Activated CD8-positive, alpha-beta T cell treated with anti-CD3 and anti-CD28 coated beads for 36 hours (primary cell): ENCODE measurements around the gene DLG2. TPM values are rescaled to one million over a fixed set of nuclear protein-coding genes. Genes with fewer than 3 reads are reported as not detected.

Source experiments
- ATAC-seq: fragments of 200-7000 bp; cut with Tn5 transposase; one replicate; pipeline ENCODE4 v1.10.0; 2021; ENCODE audit warnings: mild to moderate bottlenecking, moderate library complexity
- CTCF ChIA-PET: fragments of 350-600 bp; sonication (Branson Sonifier 250); formaldehyde crosslinking; loops from one replicate; lab custom pipeline; 2021; ENCODE audit warnings: antibody characterized with exemption; lab: Charles Lee
- POLR2A ChIA-PET: fragments of 350-600 bp; sonication (Branson Sonifier 250); formaldehyde crosslinking; loops from one replicate; lab custom pipeline; 2021; ENCODE audit warnings: antibody characterized with exemption; lab: Charles Lee
- DNase-seq: peaks from one replicate; pipeline ENCODE4 v3.0.0-alpha.2; 2020
- H3K27ac Mint-ChIP-seq: one replicate; pipeline ENCODE4 v1.8.0; 2021; ENCODE audit warnings: mild to moderate bottlenecking, mixed read lengths
- H3K27me3 Mint-ChIP-seq: one replicate; pipeline ENCODE4 v1.8.0; 2021; ENCODE audit warnings: mixed read lengths
- H3K36me3 Mint-ChIP-seq: one replicate; pipeline ENCODE4 v1.8.0; 2021; ENCODE audit warnings: low read depth, mixed read lengths
- H3K4me1 Mint-ChIP-seq: one replicate; pipeline ENCODE4 v1.8.0; 2021; ENCODE audit warnings: low read depth, mixed read lengths
- H3K4me3 Mint-ChIP-seq: one replicate; pipeline ENCODE4 v1.8.0; 2021; ENCODE audit warnings: mild to moderate bottlenecking, moderate library complexity, mixed read lengths
- H3K9me3 Mint-ChIP-seq: one replicate; pipeline ENCODE4 v1.8.0; 2021; ENCODE audit warnings: mixed read lengths
- intact Hi-C: fragments of 100-400 bp; cut with micrococcal nuclease; formaldehyde crosslinking; loops from one replicate; pipeline ENCODE4 v1.10.0; 2022
- total RNA-seq, 2 experiments: library from RNA; stranded (reverse); gene quantifications; one replicate each; pipeline ENCODE4 v1.2.3, GENCODE V29; 2021
- TF ChIP-seq, protein P1 (sequence below): fragments of 200-600 bp; IDR thresholded peaks from one replicate; pipeline ENCODE4 v1.8.0; 2022; ENCODE audit warnings: antibody characterized with exemption, mild to moderate bottlenecking

The DLG2 gene
- total RNA-seq, 2 experiments from 2014 or later, result 2.2 to 2.6 TPM

GRCh38 chr11:83537131-83537610, 2090.0 kb downstream of the DLG2 start:
- ChIA-PET POLR2A (no interaction called here), CTCF (no interaction called here)
- H3K4me1 Mint-ChIP-seq, result no peaks in the 10 kb centered on the region
- TF ChIP-seq, protein P1, sequence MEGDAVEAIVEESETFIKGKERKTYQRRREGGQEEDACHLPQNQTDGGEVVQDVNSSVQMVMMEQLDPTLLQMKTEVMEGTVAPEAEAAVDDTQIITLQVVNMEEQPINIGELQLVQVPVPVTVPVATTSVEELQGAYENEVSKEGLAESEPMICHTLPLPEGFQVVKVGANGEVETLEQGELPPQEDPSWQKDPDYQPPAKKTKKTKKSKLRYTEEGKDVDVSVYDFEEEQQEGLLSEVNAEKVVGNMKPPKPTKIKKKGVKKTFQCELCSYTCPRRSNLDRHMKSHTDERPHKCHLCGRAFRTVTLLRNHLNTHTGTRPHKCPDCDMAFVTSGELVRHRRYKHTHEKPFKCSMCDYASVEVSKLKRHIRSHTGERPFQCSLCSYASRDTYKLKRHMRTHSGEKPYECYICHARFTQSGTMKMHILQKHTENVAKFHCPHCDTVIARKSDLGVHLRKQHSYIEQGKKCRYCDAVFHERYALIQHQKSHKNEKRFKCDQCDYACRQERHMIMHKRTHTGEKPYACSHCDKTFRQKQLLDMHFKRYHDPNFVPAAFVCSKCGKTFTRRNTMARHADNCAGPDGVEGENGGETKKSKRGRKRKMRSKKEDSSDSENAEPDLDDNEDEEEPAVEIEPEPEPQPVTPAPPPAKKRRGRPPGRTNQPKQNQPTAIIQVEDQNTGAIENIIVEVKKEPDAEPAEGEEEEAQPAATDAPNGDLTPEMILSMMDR, result no peak
- intact Hi-C loops, result no loop called here
- no peak overlapping the region for H3K27ac Mint-ChIP-seq
- H3K36me3 Mint-ChIP-seq, result no peaks in the 10 kb centered on the region
- DNase-seq (no peak), ATAC-seq (no peak)
- H3K4me3 Mint-ChIP-seq, result no peak overlapping the region
- peaks cover 5% of the 10 kb centered on the region for H3K27me3 Mint-ChIP-seq
- no peaks in the 10 kb centered on the region for H3K9me3 Mint-ChIP-seq

GRCh38 chr11:83533166-83533565, 2094.0 kb downstream of the DLG2 start:
- TF ChIP-seq, protein P1, result no peak
- Mint-ChIP-seq H3K4me3 (no peak overlapping the region), H3K27ac (no peak overlapping the region), H3K9me3 (no peaks in the 10 kb centered on the region), H3K27me3 (peaks cover 5% of the 10 kb centered on the region), H3K36me3 (no peaks in the 10 kb centered on the region), H3K4me1 (no peaks in the 10 kb centered on the region)
- ATAC-seq, result no peak
- ChIA-PET CTCF (no interaction called here), POLR2A (no interaction called here)
- no peak for DNase-seq
- intact Hi-C loops, result no loop called here

DNA sequence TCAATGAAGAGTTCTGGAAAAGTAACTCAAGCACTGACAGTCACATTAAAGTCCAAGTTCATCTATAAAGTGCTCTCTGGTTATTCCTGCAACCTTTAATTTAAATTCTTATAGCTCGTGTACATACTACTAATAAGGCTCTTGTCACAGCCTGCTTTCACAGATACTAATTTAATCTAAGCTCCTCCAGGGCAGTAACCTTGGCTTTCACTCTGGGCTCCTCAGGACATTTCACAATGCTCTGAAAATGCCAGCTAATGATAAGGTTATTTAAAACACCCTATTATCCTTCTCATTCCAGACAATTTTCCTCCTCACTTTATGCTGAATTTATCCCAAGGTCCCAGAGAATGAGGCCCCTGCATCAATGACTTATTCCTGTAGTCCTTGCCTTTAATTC, 2098.3 kb downstream of the DLG2 start:
- ChIA-PET POLR2A (no interaction called here), CTCF (no interaction called here)
- ATAC-seq (no peak), DNase-seq (no peak)
- H3K4me3 Mint-ChIP-seq, result no peak overlapping the region
- TF ChIP-seq, protein P1, result no peak
- no peaks in the 10 kb centered on the region for H3K4me1 Mint-ChIP-seq
- no peak overlapping the region for H3K27ac Mint-ChIP-seq
- H3K36me3 Mint-ChIP-seq, result no peaks in the 10 kb centered on the region
- intact Hi-C loops, result no loop called here
- peaks cover 5% of the 10 kb centered on the region for H3K27me3 Mint-ChIP-seq
- no peaks in the 10 kb centered on the region for H3K9me3 Mint-ChIP-seq

DNA sequence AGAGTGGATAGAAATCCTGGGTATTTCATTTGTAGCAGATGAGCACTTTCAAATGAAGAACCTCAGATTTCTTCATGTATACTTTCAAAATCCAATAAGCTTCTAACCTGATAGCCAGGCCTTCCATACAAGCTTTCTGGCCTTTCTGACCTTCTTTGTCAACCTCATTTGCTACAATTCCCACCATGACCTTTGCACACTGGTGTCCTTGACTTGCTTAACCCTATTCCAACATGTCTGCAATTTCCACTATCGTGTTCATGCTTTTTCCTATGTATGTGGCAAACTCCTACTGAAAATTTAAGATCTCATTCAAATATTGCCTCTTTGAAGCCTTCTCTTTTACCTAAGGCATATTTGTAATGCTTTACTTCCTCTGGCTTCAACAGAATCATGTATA, 2098.9 kb downstream of the DLG2 start:
- ChIA-PET POLR2A (no interaction called here), CTCF (no interaction called here)
- Mint-ChIP-seq H3K36me3 (no peaks in the 10 kb centered on the region), H3K27ac (no peak overlapping the region), H3K4me3 (no peak overlapping the region), H3K4me1 (no peaks in the 10 kb centered on the region), H3K27me3 (peaks cover 2% of the 10 kb centered on the region), H3K9me3 (no peaks in the 10 kb centered on the region)
- intact Hi-C loops, result no loop called here
- ATAC-seq, result no peak
- no peak for DNase-seq
- TF ChIP-seq, protein P1, result no peak

- intact Hi-C loops, result no loop called here
- H3K4me3 Mint-ChIP-seq, result no peak overlapping the region
- ChIA-PET POLR2A (no interaction called here), CTCF (interaction anchor here (1.0 kb wide), 2 partner anchors 22 to 75 kb away, joined by 3 read pairs; no protein-coding TSS in a partner anchor)
- no peak for DNase-seq
- H3K9me3 Mint-ChIP-seq, result peaks cover 3% of the 10 kb centered on the region
- TF ChIP-seq, protein P1, result no peak
- no peaks in the 10 kb centered on the region for H3K4me1 Mint-ChIP-seq
- no peak for ATAC-seq
- no peaks in the 10 kb centered on the region for H3K27me3 Mint-ChIP-seq
- no peaks in the 10 kb centered on the region for H3K36me3 Mint-ChIP-seq
- no peak overlapping the region for H3K27ac Mint-ChIP-seq
These were observed 2103.5 kb downstream of the DLG2 start for GRCh38 chr11:83523676-83524075.
